SU-DHL-6 (cell line): ENCODE measurements around the gene CPNE8.

ENCODE experiments used
- H2AFZ ChIP-seq: fragments of 200-600 bp; sonication (generic); 2 replicates; pipeline ENCODE4 v1.6.1; 2014; ENCODE audit warnings: low read depth, mild to moderate bottlenecking, moderate library complexity, mixed read lengths, antibody characterized with exemption, low read length; ENCODE audit not compliant: severe bottlenecking
- H3F3A ChIP-seq: fragments of 200-600 bp; shearing (Covaris generic); 2 replicates; pipeline ENCODE4 v1.6.0; 2016; ENCODE audit warnings: antibody characterized with exemption, mild to moderate bottlenecking; ENCODE audit not compliant: insufficient read depth
- H3K27ac ChIP-seq: fragments of 200-600 bp; sonication (generic); 2 replicates; pipeline ENCODE4 v1.5.1; 2016; ENCODE audit warnings: low read depth, mild to moderate bottlenecking, low read length, moderate library complexity, mixed read lengths
- H3K27me3 ChIP-seq: fragments of 200-600 bp; sonication (generic), shearing (Covaris generic); 2 replicates; pipeline ENCODE4 v1.6.0; 2014; ENCODE audit warnings: mild to moderate bottlenecking, low read length
- H3K36me3 ChIP-seq: fragments of 200-600 bp; sonication (generic); 2 replicates; pipeline ENCODE4 v1.6.1; 2014; ENCODE audit warnings: mild to moderate bottlenecking, low read length, mixed read lengths
- H3K4me2 ChIP-seq: fragments of 300-600, 200-600 bp; shearing (Covaris generic), sonication (generic); 2 replicates; pipeline ENCODE4 v1.6.0; 2014; ENCODE audit warnings: low read length, low read depth, mild to moderate bottlenecking; ENCODE audit not compliant: poor library complexity, severe bottlenecking
- H3K4me3 ChIP-seq: fragments of 200-600 bp; sonication (generic); 2 replicates; pipeline ENCODE4 v1.5.1; 2014; ENCODE audit warnings: antibody characterized with exemption, low read length, mild to moderate bottlenecking, mixed read lengths; ENCODE audit not compliant: insufficient read depth, poor library complexity, severe bottlenecking
- H3K79me2 ChIP-seq: fragments of 200-600 bp; sonication (generic); 2 replicates; pipeline ENCODE4 v1.6.1; 2014; ENCODE audit warnings: mild to moderate bottlenecking, low read length, moderate library complexity; ENCODE audit not compliant: insufficient read depth
- H3K9ac ChIP-seq: fragments of 200-600 bp; sonication (generic); 2 replicates; pipeline ENCODE4 v1.7.0; 2014; ENCODE audit warnings: mild to moderate bottlenecking, low read length
- H3K9me2 ChIP-seq: fragments of 200-600 bp; sonication (generic); replicated peaks from 2 replicates; pipeline ENCODE4 v1.6.1; 2014; ENCODE audit warnings: low read length; ENCODE audit not compliant: insufficient read depth
- H3K9me3 ChIP-seq: fragments of 200-600 bp; sonication (generic); 2 replicates; pipeline ENCODE4 v1.6.1; 2014; ENCODE audit warnings: low read length, mixed read lengths; ENCODE audit not compliant: insufficient read depth
- H4K20me1 ChIP-seq: fragments of 200-600 bp; sonication (generic); 2 replicates; pipeline ENCODE4 v1.6.1; 2014; ENCODE audit warnings: low read depth, mild to moderate bottlenecking, antibody characterized with exemption, low read length, moderate library complexity, mixed read lengths
- CTCF ChIP-seq: fragments of 200-600 bp; sonication (generic); IDR thresholded peaks from one replicate; pipeline ENCODE4 v1.5.1; 2017; ENCODE audit warnings: antibody characterized with exemption, mild to moderate bottlenecking, low read length, moderate library complexity; ENCODE audit not compliant: insufficient read depth, poor library complexity, severe bottlenecking
- EZH2phosphoT487 ChIP-seq: fragments of 200-600 bp; sonication (generic), shearing (Covaris generic); conservative IDR thresholded peaks from 2 replicates; pipeline ENCODE4 v1.6.1; 2018; ENCODE audit warnings: mild to moderate bottlenecking, antibody characterized with exemption, low read length, moderate library complexity, mixed read lengths

CPNE8 gene

GRCh38 chr12:38875586-38876228 is 29.7 kb downstream of the CPNE8 start:
- Histone ChIP-seq H3K9me3 (no peaks in the 10 kb centered on the region), H3K36me3 (no peaks in the 10 kb centered on the region), H3K27ac (no peak overlapping the region), H4K20me1 (no peaks in the 10 kb centered on the region), H3K27me3 (no peaks in the 10 kb centered on the region), H3K9ac (no peak overlapping the region), H2AFZ (no peak overlapping the region), H3F3A (no peaks in the 10 kb centered on the region), H3K4me2 (no peak overlapping the region), H3K4me3 (no peak overlapping the region), H3K9me2 (no peaks in the 10 kb centered on the region), H3K79me2 (no peaks in the 10 kb centered on the region)
- no peak for TF ChIP-seq CTCF
- no peak for TF ChIP-seq EZH2phosphoT487

GRCh38 chr12:38872561-38872960 is 32.8 kb downstream of the CPNE8 start:
- H3K9me2 ChIP-seq, result no peaks in the 10 kb centered on the region
- no peaks in the 10 kb centered on the region for H3K27me3 ChIP-seq
- no peak overlapping the region for H3K4me2 ChIP-seq
- no peaks in the 10 kb centered on the region for H4K20me1 ChIP-seq
- H3K36me3 ChIP-seq, result no peaks in the 10 kb centered on the region
- H3F3A ChIP-seq, result no peaks in the 10 kb centered on the region
- H3K79me2 ChIP-seq, result no peaks in the 10 kb centered on the region
- no peak overlapping the region for H2AFZ ChIP-seq
- no peak overlapping the region for H3K9ac ChIP-seq
- no peak overlapping the region for H3K27ac ChIP-seq
- H3K9me3 ChIP-seq, result no peaks in the 10 kb centered on the region
- no peak for TF ChIP-seq CTCF
- TF ChIP-seq EZH2phosphoT487, result no peak
- H3K4me3 ChIP-seq, result no peak overlapping the region

GRCh38 chr12:38872156-38872555 is 33.2 kb downstream of the CPNE8 start:
- Histone ChIP-seq H3K36me3 (no peaks in the 10 kb centered on the region), H3K27me3 (no peaks in the 10 kb centered on the region)

More at GRCh38 chr12:38872156-38872555, 33.2 kb downstream of the CPNE8 start:
- Histone ChIP-seq H3K9ac (no peak overlapping the region), H3K79me2 (no peaks in the 10 kb centered on the region), H3K9me3 (no peaks in the 10 kb centered on the region), H3F3A (no peaks in the 10 kb centered on the region), H2AFZ (no peak overlapping the region), H3K9me2 (no peaks in the 10 kb centered on the region), H3K4me2 (no peak overlapping the region), H4K20me1 (no peaks in the 10 kb centered on the region), H3K4me3 (no peak overlapping the region), H3K27ac (no peak overlapping the region)
- TF ChIP-seq CTCF, result no peak
- no peak for TF ChIP-seq EZH2phosphoT487
